ENCODE results near the gene VAMP5. TPM values are rescaled to one million over a fixed set of nuclear protein-coding genes. Genes with fewer than 3 reads are reported as not detected.

VAMP5 gene
- total and polyA plus RNA-seq, 10 of the 15 experiments (the other 5 are each of a cell fraction or from before 2014, with no cell fraction given) = 3.8 to 52.7 (median 24.1) TPM

DNA sequence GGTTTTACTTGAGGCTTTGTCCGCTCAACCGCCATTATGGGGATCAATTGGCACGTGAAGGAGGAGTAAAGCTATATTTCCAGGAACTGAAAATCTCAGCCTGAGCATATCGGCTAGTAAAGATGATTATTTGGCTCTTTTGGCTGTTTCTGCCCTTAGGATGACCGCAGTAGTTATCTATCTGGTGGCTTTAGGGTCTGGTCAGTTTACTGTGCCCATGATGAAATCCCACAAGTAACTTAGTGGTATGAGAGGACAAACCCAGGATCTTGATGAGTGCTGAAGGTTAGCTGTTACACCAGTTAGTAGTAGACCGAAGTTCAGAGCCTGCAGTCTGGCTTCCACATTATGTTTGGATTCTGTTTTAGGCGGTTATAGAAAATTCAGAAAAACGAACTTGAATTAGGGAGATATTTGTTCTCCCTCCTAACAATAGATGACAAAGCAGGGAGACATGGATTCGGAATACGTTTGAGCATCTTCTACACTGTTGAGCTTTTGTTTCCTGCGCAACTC, 44.0 kb upstream of the VAMP5 start:
- Histone ChIP-seq H3K4me2 (ENCODE audit: control insufficient read depth, insufficient read depth) (peak overlapping the region; percentile 86), H2AFZ (ENCODE audit: control insufficient read depth, low read depth, low read length) (peak overlapping the region; percentile 33; the same call in 1 of the 2 replicates), H3K27me3 (replicated peaks in 1 of 2; ENCODE audit: control insufficient read depth in 2 of 2, insufficient read depth in 2 of 2, low read length in 1 of 2) (no peaks in the 10 kb centered on the region), H3K4me1 (ENCODE audit: control insufficient read depth, insufficient read depth, low read length) (no peaks in the 10 kb centered on the region), H3K79me2 (ENCODE audit: control insufficient read depth, insufficient read depth, low read length) (peaks cover 60% of the 10 kb centered on the region), H3K36me3 (ENCODE audit: control insufficient read depth in 2 of 2, insufficient read depth in 2 of 2, low read length in 1 of 2) (peaks cover 6 to 24% of the 10 kb centered on the region in 2 experiments), H4K20me1 (ENCODE audit: control insufficient read depth, insufficient read depth) (peaks cover 4% of the 10 kb centered on the region; the same call in 1 of the 2 replicates), H3K9me3 (replicated peaks; ENCODE audit: control insufficient read depth, insufficient read depth, low read length) (no peaks in the 10 kb centered on the region; the same call in 2 of the 3 replicates), H3K27ac (ENCODE audit: control insufficient read depth, insufficient read depth) (peak overlapping the region; percentile 100), H3K9ac (ENCODE audit: control insufficient read depth, insufficient read depth, low read length) (peak overlapping the region; percentile 100), H3K4me3 (peak overlapping the region; percentile 86)
- ChIA-PET POLR2A (interaction anchor here (0.6 to 3.4 kb wide), 11 partner anchors 8 to 213 kb away, joined by 3 to 27 read pairs (median 4); partner anchors contain the start of genes ELMOD3, GGCX, RETSAT and SH2D6), CTCF (interaction anchor here (0.7 to 10.9 kb wide), 9 partner anchors 12 to 522 kb away, joined by 3 to 134 read pairs (median 3); no protein-coding TSS in a partner anchor), RAD21 (ENCODE audit: unreplicated experiment) (interaction anchor here (0.8 to 6.2 kb wide), 9 partner anchors 8 to 218 kb away, joined by 3 to 43 read pairs (median 4); partner anchors contain the start of genes GGCX, RNF181 and SH2D6), SMC1A (ENCODE audit: uncharacterized antibody, unreplicated experiment) (interaction anchor here (0.8 to 8.2 kb wide), 14 partner anchors 11 to 374 kb away, joined by 3 to 86 read pairs (median 8); partner anchors contain the start of genes ELMOD3, RETSAT, SH2D6 and VAMP8)
- peak; percentile 50; the same call in 1 of the 2 replicates for TF ChIP-seq MTA3 (IDR thresholded peaks at IDR 0.05; ENCODE audit: borderline replicate concordance, low read length)
- TF ChIP-seq NRF1 (conservative IDR thresholded peaks at IDR 0.05; ENCODE audit: low read depth, low read length) = no peak
- peak; percentile 86 for TF ChIP-seq POLR2AphosphoS5 (IDR thresholded peaks at IDR 0.05; ENCODE audit: low read length)
- peak; percentile 69 to 83 for TF ChIP-seq BHLHE40 (IDR thresholded peaks at IDR 0.05; ENCODE audit: borderline replicate concordance in 1 of 2, low read depth in 2 of 2, low read length in 1 of 2)
- WGBS (ENCODE audit: insufficient coverage, insufficient replicate concordance, low lambda C conversion rate, missing lambda C conversion rate) = 1% methylated on average over 11 of the region's 11 CpGs
- intact Hi-C loops (cut with micrococcal nuclease; ENCODE audit: unreplicated experiment) (no loop called here), in situ Hi-C loops (cut with MboI) (no loop called here)
- BruUV-seq (replicated peaks) = TSS peak; percentile 42
- FAIRE-seq (no peak), DNase-seq (ENCODE audit: low read depth, low spot score) (no peak), ATAC-seq (no peak)

DNA sequence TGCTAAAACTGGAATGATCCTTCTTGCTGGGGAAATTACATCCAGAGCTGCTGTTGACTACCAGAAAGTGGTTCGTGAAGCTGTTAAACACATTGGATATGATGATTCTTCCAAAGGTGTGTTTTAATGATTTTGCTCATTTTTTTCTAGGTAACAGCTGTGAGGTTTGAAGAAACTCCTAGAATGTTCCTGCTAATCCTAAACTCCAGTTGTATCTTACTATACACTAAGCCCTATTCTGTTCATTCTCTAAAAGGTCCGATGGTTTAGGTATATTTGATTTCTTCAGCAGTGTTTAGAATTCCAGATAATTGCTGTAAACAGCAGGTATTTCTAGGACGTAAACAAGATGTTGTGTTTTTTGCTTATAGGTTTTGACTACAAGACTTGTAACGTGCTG, 43.0 kb upstream of the VAMP5 start:
- peak overlapping the region; percentile 86 for H3K4me2 ChIP-seq (ENCODE audit: control insufficient read depth, insufficient read depth)

More for the DNA sequence above, 43.0 kb upstream of the VAMP5 start:
- CTCF ChIA-PET = interaction anchor here (1.0 to 10.9 kb wide), 7 partner anchors 11 to 153 kb away, joined by 3 to 134 read pairs (median 5); partner anchors contain the start of gene USP39
- POLR2A ChIA-PET = interaction anchor here (0.7 to 2.6 kb wide), 8 partner anchors 9 to 187 kb away, joined by 3 to 15 read pairs (median 5); partner anchors contain the start of genes ELMOD3, GGCX, RETSAT and SH2D6
- Histone ChIP-seq H3K9me3 (replicated peaks; ENCODE audit: control insufficient read depth, insufficient read depth, low read length) (no peaks in the 10 kb centered on the region; the same call in 2 of the 3 replicates), H3K79me2 (ENCODE audit: control insufficient read depth, insufficient read depth, low read length) (peaks cover 60% of the 10 kb centered on the region), H3K27ac (ENCODE audit: control insufficient read depth, insufficient read depth) (no peak overlapping the region), H3K4me1 (ENCODE audit: control insufficient read depth, insufficient read depth, low read length) (no peaks in the 10 kb centered on the region), H3K36me3 (ENCODE audit: control insufficient read depth in 2 of 2, insufficient read depth in 2 of 2, low read length in 1 of 2) (peaks cover 6 to 28% of the 10 kb centered on the region in 2 experiments), H3K27me3 (replicated peaks in 1 of 2; ENCODE audit: control insufficient read depth in 2 of 2, insufficient read depth in 2 of 2, low read length in 1 of 2) (no peaks in the 10 kb centered on the region), H2AFZ (ENCODE audit: control insufficient read depth, low read depth, low read length) (no peak overlapping the region), H3K9ac (ENCODE audit: control insufficient read depth, insufficient read depth, low read length) (peak overlapping the region; percentile 100), H4K20me1 (ENCODE audit: control insufficient read depth, insufficient read depth) (peaks cover 4% of the 10 kb centered on the region; the same call in 1 of the 2 replicates), H3K4me3 (peak overlapping the region; percentile 86)
- 16% methylated on average over 4 of the region's 4 CpGs for WGBS (ENCODE audit: insufficient coverage, insufficient replicate concordance, low lambda C conversion rate, missing lambda C conversion rate)
- no peak for DNase-seq (ENCODE audit: low read depth, low spot score)
- RAD21 ChIA-PET (ENCODE audit: unreplicated experiment) = interaction anchor here (0.9 to 6.2 kb wide), 6 partner anchors 10 to 149 kb away, joined by 3 to 43 read pairs (median 4); partner anchors contain the start of gene SH2D6
- no TSS peak for BruUV-seq (replicated peaks)
- FAIRE-seq = no peak
- TF ChIP-seq, protein P1, sequence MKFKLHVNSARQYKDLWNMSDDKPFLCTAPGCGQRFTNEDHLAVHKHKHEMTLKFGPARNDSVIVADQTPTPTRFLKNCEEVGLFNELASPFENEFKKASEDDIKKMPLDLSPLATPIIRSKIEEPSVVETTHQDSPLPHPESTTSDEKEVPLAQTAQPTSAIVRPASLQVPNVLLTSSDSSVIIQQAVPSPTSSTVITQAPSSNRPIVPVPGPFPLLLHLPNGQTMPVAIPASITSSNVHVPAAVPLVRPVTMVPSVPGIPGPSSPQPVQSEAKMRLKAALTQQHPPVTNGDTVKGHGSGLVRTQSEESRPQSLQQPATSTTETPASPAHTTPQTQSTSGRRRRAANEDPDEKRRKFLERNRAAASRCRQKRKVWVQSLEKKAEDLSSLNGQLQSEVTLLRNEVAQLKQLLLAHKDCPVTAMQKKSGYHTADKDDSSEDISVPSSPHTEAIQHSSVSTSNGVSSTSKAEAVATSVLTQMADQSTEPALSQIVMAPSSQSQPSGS (IDR thresholded peaks at IDR 0.05; ENCODE audit: low read length) = 0 out of 2 replicates have a peak, but pooled peaks have one; percentile 12
- TF ChIP-seq RELA (IDR thresholded peaks at IDR 0.05; ENCODE audit: borderline replicate concordance, partially characterized antibody) = no peak
- no peak for TF ChIP-seq ZNF687 (IDR thresholded peaks at IDR 0.05)
- intact Hi-C loops (cut with micrococcal nuclease; ENCODE audit: unreplicated experiment) = no loop called here
- no peak for ATAC-seq
- in situ Hi-C loops (cut with MboI) = no loop called here
- SMC1A ChIA-PET (ENCODE audit: uncharacterized antibody, unreplicated experiment) = interaction anchor here (1.0 to 8.2 kb wide), 11 partner anchors 10 to 121 kb away, joined by 3 to 86 read pairs (median 5); partner anchors contain the start of genes SH2D6 and VAMP8

All from GM12878 (cell line).